ENCODE data around the gene EEFSEC. TPM values are rescaled to one million over a fixed set of nuclear protein-coding genes. Genes with fewer than 3 reads are reported as not detected.

The EEFSEC gene
- total RNA-seq, 4 donors from 2014 or later = 9.1 to 17.4 (median 15.8) TPM

DNA sequence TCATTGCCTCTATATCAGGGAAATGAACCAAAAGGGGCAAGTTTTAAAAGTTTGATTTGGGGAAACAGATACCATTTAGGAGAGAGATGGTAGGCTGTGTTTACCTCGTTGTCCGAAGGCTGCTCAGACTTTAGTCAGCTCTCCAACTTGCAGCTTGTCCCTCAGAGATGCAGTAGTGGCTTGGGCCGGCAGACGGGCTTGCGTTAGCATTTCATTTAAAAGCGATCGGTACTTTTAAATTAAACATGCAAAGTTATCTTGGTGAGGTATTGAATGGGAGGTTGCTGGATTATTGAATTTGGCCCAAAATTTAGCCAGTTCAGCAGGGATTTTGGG, 26.2 kb downstream of the EEFSEC start:
- Histone ChIP-seq H3K4me3 (peak overlapping the region in 2 of 4 donors; percentile 8 to 27), H3K4me1 (peaks cover 10 to 21% (median 15%) of the 10 kb centered on the region in 4 donors), H3K36me3 (no peaks in the 10 kb centered on the region), H3K9me3 (no peaks in the 10 kb centered on the region), H3K27ac (replicated peaks in 1 of 4) (no peak overlapping the region), H3K27me3 (no peaks in the 10 kb centered on the region)
- TF ChIP-seq POLR2AphosphoS5 (IDR thresholded peaks at IDR 0.05) = no peak
- no peak for TF ChIP-seq EP300 (IDR thresholded peaks at IDR 0.05)
- no peak for TF ChIP-seq POLR2A (IDR thresholded peaks at IDR 0.05; ENCODE audit: low read depth)
- TF ChIP-seq, protein P1, sequence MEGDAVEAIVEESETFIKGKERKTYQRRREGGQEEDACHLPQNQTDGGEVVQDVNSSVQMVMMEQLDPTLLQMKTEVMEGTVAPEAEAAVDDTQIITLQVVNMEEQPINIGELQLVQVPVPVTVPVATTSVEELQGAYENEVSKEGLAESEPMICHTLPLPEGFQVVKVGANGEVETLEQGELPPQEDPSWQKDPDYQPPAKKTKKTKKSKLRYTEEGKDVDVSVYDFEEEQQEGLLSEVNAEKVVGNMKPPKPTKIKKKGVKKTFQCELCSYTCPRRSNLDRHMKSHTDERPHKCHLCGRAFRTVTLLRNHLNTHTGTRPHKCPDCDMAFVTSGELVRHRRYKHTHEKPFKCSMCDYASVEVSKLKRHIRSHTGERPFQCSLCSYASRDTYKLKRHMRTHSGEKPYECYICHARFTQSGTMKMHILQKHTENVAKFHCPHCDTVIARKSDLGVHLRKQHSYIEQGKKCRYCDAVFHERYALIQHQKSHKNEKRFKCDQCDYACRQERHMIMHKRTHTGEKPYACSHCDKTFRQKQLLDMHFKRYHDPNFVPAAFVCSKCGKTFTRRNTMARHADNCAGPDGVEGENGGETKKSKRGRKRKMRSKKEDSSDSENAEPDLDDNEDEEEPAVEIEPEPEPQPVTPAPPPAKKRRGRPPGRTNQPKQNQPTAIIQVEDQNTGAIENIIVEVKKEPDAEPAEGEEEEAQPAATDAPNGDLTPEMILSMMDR (IDR thresholded peaks at IDR 0.05) = no peak
- peak; percentile 82 for DNase-seq (ENCODE audit: extremely low spot score)
- 78% methylated on average over 7 of the region's 7 CpGs for WGBS
- intact Hi-C loops (cut with DNase I) = no loop called here

DNA sequence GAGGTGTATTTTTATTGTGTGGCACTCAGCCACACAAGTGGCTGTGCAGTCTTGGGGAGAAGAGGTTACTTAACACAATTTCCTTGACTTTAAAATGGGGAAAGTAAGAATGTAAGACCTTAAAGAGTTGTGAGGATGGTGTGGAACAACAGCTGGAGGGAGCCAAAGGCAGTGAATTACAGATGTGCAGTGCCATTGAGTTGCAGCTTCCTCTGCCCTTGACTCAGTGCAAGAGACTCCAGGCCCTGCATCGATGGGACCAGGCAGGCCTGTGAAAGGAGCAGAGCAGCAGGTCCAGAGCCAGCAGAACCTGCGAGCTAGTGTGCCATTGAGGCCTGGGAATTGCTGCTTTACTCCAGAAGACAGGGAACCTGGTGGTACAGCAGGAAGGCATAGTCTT, 27.2 kb downstream of the EEFSEC start:
- Histone ChIP-seq H3K27me3 (no peaks in the 10 kb centered on the region), H3K36me3 (no peaks in the 10 kb centered on the region), H3K4me1 (peaks cover 1 to 13% (median 8%) of the 10 kb centered on the region in 4 donors), H3K4me3 (no peak overlapping the region), H3K9me3 (no peaks in the 10 kb centered on the region), H3K27ac (replicated peaks in 1 of 4) (no peak overlapping the region)
- DNase-seq (ENCODE audit: extremely low spot score) = peak; percentile 31
- TF ChIP-seq POLR2A (IDR thresholded peaks at IDR 0.05; ENCODE audit: low read depth) = no peak
- TF ChIP-seq EP300 (IDR thresholded peaks at IDR 0.05) = no peak
- no peak for TF ChIP-seq POLR2AphosphoS5 (IDR thresholded peaks at IDR 0.05)
- TF ChIP-seq, protein P1 (IDR thresholded peaks at IDR 0.05) = no peak
- WGBS = 61% methylated on average over 2 of the region's 2 CpGs
- intact Hi-C loops (cut with DNase I) = no loop called here

DNA sequence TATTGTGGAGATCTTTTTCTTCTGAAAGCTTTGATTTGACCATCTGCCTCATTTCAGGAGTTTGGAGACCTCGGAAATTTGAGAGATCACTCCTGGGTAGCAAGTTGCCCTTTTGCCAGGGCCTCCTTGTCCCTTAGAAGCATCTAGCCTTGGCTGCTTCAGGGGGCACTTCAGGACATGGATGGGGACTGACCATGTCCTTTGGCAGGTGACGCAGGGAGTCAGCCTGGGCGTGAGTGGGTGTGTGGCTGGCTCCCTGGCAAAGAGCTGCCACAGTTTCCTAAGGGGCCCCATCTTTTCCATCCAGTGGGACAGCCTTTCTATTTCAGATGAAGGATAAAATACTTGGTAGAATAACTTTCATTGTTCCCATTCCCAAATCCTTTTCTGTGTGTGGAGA, 27.6 kb downstream of the EEFSEC start:
- 97% methylated on average over 3 of the region's 3 CpGs for WGBS
- no peaks in the 10 kb centered on the region for H3K9me3 ChIP-seq
- TF ChIP-seq POLR2AphosphoS5 (IDR thresholded peaks at IDR 0.05) (no peak), POLR2A (IDR thresholded peaks at IDR 0.05; ENCODE audit: low read depth) (no peak), EP300 (IDR thresholded peaks at IDR 0.05) (no peak)
- TF ChIP-seq, protein P1 (IDR thresholded peaks at IDR 0.05) = no peak
- H3K36me3 ChIP-seq = no peaks in the 10 kb centered on the region
- peaks cover 0 to 11% (median 8%) of the 10 kb centered on the region in 4 donors for H3K4me1 ChIP-seq
- no peak overlapping the region for H3K27ac ChIP-seq (replicated peaks in 1 of 4)
- H3K4me3 ChIP-seq = no peak overlapping the region
- H3K27me3 ChIP-seq = no peaks in the 10 kb centered on the region
- DNase-seq (ENCODE audit: extremely low spot score) = peak; percentile 31
- intact Hi-C loops (cut with DNase I) = no loop called here

DNA sequence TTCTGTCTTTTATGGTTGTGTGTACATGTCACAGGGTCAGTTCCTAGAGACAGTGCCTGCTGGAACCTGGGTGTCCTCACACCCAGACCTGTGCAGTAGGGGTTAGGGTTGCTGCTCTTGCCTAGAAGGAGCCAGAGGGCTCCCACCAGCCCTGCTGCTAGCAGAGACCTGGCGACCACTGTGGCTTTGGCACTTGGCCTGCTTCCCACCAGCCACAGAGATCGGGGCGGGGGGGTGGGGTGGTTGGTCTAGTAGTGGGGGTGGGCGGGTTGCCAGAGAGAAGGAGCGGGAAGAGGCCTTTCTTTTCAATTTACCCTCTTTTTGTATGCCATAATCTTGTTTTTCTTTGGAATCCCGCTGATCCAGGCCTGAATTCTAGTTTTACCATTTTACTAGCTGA, 29.4 kb downstream of the EEFSEC start:
- Histone ChIP-seq H3K9me3 (no peaks in the 10 kb centered on the region), H3K36me3 (no peaks in the 10 kb centered on the region), H3K4me1 (peaks cover 0 to 11% (median 8%) of the 10 kb centered on the region in 4 donors), H3K27ac (replicated peaks in 1 of 4) (no peak overlapping the region), H3K27me3 (no peaks in the 10 kb centered on the region), H3K4me3 (no peak overlapping the region)
- DNase-seq (ENCODE audit: extremely low spot score) = no peak
- TF ChIP-seq, protein P1 (IDR thresholded peaks at IDR 0.05) = no peak
- TF ChIP-seq POLR2AphosphoS5 (IDR thresholded peaks at IDR 0.05) = no peak
- no peak for TF ChIP-seq EP300 (IDR thresholded peaks at IDR 0.05)
- TF ChIP-seq POLR2A (IDR thresholded peaks at IDR 0.05; ENCODE audit: low read depth) = no peak
- WGBS = 83% methylated on average over 6 of the region's 6 CpGs
- intact Hi-C loops (cut with DNase I) = no loop called here
